PC-3 (cell line): ENCODE results near the gene TMEM196. TPM values are rescaled to one million over a fixed set of nuclear protein-coding genes. Genes with fewer than 3 reads are reported as not detected.

Source experiments
- ATAC-seq: fragments of 200-7000 bp; cut with Tn5 transposase; 2 replicates; pipeline ENCODE4 v1.9.1; 2020; ENCODE audit warnings: mild to moderate bottlenecking, moderate library complexity
- BruUV-seq: library from RNA; stranded (reverse); fragments of 400-500 nt; replicated peaks from 2 replicates; lab custom pipeline; 2021; lab: Mats Ljungman, UMichigan
- CTCF ChIA-PET: fragments of 300-600 bp; sonication (Branson Sonifier 250); formaldehyde crosslinking; loops from one replicate; lab custom pipeline; 2022; ENCODE audit warnings: antibody characterized with exemption; lab: Charles Lee
- POLR2A ChIA-PET: fragments of 300-600 bp; sonication (Branson Sonifier 250); formaldehyde crosslinking; loops from one replicate; lab custom pipeline; 2022; ENCODE audit warnings: antibody characterized with exemption; ENCODE audit not compliant: unreplicated experiment; lab: Charles Lee
- DNase-seq: peaks from one replicate; pipeline ENCODE4 v3.0.0-alpha.2; 2015
- H2AFZ ChIP-seq: fragments of 300-600 bp; sonication (generic); 2 replicates; pipeline ENCODE4 v1.6.0; 2016; ENCODE audit warnings: antibody characterized with exemption, low read length
- H3F3A ChIP-seq: fragments of 300-600 bp; sonication (generic); one replicate; pipeline ENCODE4 v1.6.0; 2017; ENCODE audit warnings: antibody characterized with exemption, low read length, control low read depth, mild to moderate bottlenecking; ENCODE audit not compliant: unreplicated experiment
- H3K27ac ChIP-seq: fragments of 300-600 bp; sonication (generic); 2 replicates; pipeline ENCODE4 v1.5.1; 2016; ENCODE audit warnings: mild to moderate bottlenecking, low read length
- H3K27me3 ChIP-seq: fragments of 300-600 bp; sonication (generic); 2 replicates; pipeline ENCODE4 v1.6.1; 2016; ENCODE audit warnings: low read length, mixed read lengths
- H3K36me3 ChIP-seq: fragments of 300-600 bp; sonication (generic); 2 replicates; pipeline ENCODE4 v1.6.1; 2016; ENCODE audit warnings: low read depth, mixed run types, low read length, mixed read lengths
- H3K4me1 ChIP-seq: fragments of 300-600 bp; sonication (generic); 2 replicates; pipeline ENCODE4 v1.5.1; 2016; ENCODE audit warnings: low read length; ENCODE audit not compliant: insufficient read depth
- H3K4me2 ChIP-seq: fragments of 300-600 bp; sonication (generic); 2 replicates; pipeline ENCODE4 v1.6.0; 2016; ENCODE audit warnings: low read length
- H3K4me3 ChIP-seq: fragments of 300-600 bp; sonication (generic); 2 replicates; pipeline ENCODE4 v1.5.1; 2016; ENCODE audit warnings: mild to moderate bottlenecking, low read length, mixed read lengths
- H3K79me2 ChIP-seq: fragments of 300-600 bp; sonication (generic); 2 replicates; pipeline ENCODE4 v1.6.1; 2017; ENCODE audit warnings: low read length, mixed read lengths
- H3K9ac ChIP-seq: fragments of 300-600 bp; sonication (generic); 2 replicates; pipeline ENCODE4 v1.6.0; 2016; ENCODE audit warnings: mild to moderate bottlenecking, low read length
- H3K9me2 ChIP-seq: fragments of 300-600 bp; sonication (generic); replicated peaks from 2 replicates; pipeline ENCODE4 v1.6.1; 2016; ENCODE audit warnings: mixed run types, low read length, mixed read lengths
- H3K9me3 ChIP-seq: fragments of 300-600 bp; sonication (generic); 2 replicates; pipeline ENCODE4 v1.6.1; 2016; ENCODE audit warnings: low read length, mixed read lengths
- H4K20me1 ChIP-seq: fragments of 300-600 bp; sonication (generic); 2 replicates; pipeline ENCODE4 v1.6.1; 2016; ENCODE audit warnings: low read length, mixed read lengths
- EZH2 ChIP-seq: fragments of 300-600 bp; sonication (generic); IDR thresholded peaks from one replicate; pipeline ENCODE4 v1.6.1; 2017; ENCODE audit warnings: antibody characterized with exemption, mild to moderate bottlenecking, low read length; ENCODE audit not compliant: unreplicated experiment
- EZH2phosphoT487 ChIP-seq: fragments of 300-600 bp; sonication (generic); IDR thresholded peaks from 2 replicates; pipeline ENCODE4 v1.6.1; 2018; ENCODE audit warnings: mild to moderate bottlenecking, antibody characterized with exemption, low read length, borderline replicate concordance
- intact Hi-C: fragments of 100-400 bp; cut with micrococcal nuclease; formaldehyde crosslinking; loops from 2 replicates; pipeline ENCODE4 v1.9.0; 2023
- total RNA-seq: library from RNA; depleted of rRNA; stranded (reverse); fragments of >200 nt; gene quantifications from 2 replicates; pipeline ENCODE4 v1.2.3, GENCODE V29; 2014
- TF ChIP-seq, protein P1 (sequence below): fragments of 300-600 bp; sonication (generic); conservative IDR thresholded peaks from 2 replicates; pipeline ENCODE4 v1.5.1; 2017; ENCODE audit warnings: antibody characterized with exemption, low read depth, mild to moderate bottlenecking, low read length

TMEM196 gene
- total RNA-seq, 1 experiment from 2014 or later, result not detected

DNA sequence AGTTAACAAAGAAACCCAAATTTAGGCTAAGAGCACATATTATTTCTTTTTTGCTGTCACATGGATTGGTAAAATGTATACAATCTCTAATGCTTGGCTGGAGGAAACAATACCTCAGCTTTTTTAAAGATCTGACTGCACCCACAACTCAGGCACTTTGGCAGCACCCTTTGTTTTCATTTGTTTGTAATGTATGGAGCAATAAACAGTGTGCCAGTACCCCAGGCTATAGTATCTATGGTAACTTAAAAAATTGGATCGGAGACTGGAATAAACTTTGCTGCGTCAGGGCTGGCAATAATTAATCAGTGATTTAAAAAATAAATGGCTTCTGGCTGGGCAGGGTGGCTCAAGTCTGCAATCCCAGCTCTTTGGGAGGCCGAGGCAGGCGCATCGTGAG is 91.8 kb downstream of the TMEM196 start:
- H3K27ac ChIP-seq, result no peak overlapping the region
- no peaks in the 10 kb centered on the region for H3K36me3 ChIP-seq
- H3K4me2 ChIP-seq, result no peak overlapping the region
- TF ChIP-seq, protein P1, sequence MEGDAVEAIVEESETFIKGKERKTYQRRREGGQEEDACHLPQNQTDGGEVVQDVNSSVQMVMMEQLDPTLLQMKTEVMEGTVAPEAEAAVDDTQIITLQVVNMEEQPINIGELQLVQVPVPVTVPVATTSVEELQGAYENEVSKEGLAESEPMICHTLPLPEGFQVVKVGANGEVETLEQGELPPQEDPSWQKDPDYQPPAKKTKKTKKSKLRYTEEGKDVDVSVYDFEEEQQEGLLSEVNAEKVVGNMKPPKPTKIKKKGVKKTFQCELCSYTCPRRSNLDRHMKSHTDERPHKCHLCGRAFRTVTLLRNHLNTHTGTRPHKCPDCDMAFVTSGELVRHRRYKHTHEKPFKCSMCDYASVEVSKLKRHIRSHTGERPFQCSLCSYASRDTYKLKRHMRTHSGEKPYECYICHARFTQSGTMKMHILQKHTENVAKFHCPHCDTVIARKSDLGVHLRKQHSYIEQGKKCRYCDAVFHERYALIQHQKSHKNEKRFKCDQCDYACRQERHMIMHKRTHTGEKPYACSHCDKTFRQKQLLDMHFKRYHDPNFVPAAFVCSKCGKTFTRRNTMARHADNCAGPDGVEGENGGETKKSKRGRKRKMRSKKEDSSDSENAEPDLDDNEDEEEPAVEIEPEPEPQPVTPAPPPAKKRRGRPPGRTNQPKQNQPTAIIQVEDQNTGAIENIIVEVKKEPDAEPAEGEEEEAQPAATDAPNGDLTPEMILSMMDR, result no peak
- TF ChIP-seq EZH2, result no peak
- no peak for TF ChIP-seq EZH2phosphoT487
- ATAC-seq (no peak), DNase-seq (no peak)
- CTCF ChIA-PET, result no interaction called here
- H3K27me3 ChIP-seq, result no peaks in the 10 kb centered on the region
- H3K79me2 ChIP-seq, result no peaks in the 10 kb centered on the region
- no peaks in the 10 kb centered on the region for H4K20me1 ChIP-seq
- H3K9ac ChIP-seq, result no peak overlapping the region
- H3K4me3 ChIP-seq, result no peak overlapping the region
- H3K4me1 ChIP-seq, result no peaks in the 10 kb centered on the region
- H3K9me2 ChIP-seq, result no peaks in the 10 kb centered on the region
- no peak overlapping the region for H2AFZ ChIP-seq
- no TSS peak for BruUV-seq
- POLR2A ChIA-PET, result no interaction called here
- intact Hi-C loops, result no loop called here
- H3K9me3 ChIP-seq, result no peaks in the 10 kb centered on the region
- no peaks in the 10 kb centered on the region for H3F3A ChIP-seq

DNA sequence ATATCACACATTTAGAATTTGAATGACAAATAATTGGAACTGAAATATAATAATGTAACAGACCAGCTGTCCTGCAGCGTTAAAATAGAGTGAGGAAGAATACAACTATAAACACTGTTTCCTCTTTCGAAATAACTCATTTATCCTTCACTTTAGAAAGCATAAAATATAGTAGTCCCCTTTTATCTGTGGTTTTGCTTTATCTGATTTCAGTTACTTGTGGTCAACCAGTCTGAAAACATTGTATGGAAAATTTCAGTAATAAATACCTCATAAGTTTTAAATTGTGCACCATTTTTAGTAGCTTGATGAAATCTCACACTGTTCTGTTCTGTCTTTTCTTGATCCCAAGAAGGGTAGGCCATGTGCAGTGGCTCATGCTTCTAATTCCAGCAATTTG is 96.2 kb downstream of the TMEM196 start:
- Histone ChIP-seq H3K9ac (no peak overlapping the region), H3K27me3 (0 out of 2 replicates have a peak, but pooled peaks cover 3% of the 10 kb centered on the region), H3K9me2 (no peaks in the 10 kb centered on the region), H3K27ac (no peak overlapping the region), H3K36me3 (no peaks in the 10 kb centered on the region), H2AFZ (no peak overlapping the region), H3K79me2 (no peaks in the 10 kb centered on the region), H3F3A (no peaks in the 10 kb centered on the region), H3K4me2 (no peak overlapping the region), H4K20me1 (no peaks in the 10 kb centered on the region), H3K9me3 (no peaks in the 10 kb centered on the region), H3K4me1 (no peaks in the 10 kb centered on the region), H3K4me3 (no peak overlapping the region)
- TF ChIP-seq, protein P1, result no peak
- TF ChIP-seq EZH2 (no peak), EZH2phosphoT487 (no peak)
- no TSS peak for BruUV-seq
- POLR2A ChIA-PET, result no interaction called here
- DNase-seq (no peak), ATAC-seq (no peak)
- intact Hi-C loops, result no loop called here
- CTCF ChIA-PET, result no interaction called here

DNA sequence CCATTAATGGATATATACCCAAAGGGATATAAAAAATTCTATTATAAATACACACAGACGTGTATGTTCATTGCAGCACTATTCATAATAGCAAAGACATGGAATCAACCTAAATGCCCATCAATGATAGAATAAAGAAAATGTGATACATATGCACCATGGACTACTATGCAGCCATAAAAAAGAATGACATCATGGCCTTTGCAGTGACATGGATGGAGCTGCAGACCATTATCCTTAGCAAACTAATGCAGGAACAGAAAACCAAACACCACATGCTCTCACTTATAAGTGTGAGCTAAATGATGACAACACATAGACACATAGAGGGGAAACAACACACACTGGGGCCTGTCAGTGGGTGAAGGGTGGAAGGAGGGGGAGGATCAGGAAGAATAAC is 97.6 kb downstream of the TMEM196 start:
- Histone ChIP-seq H4K20me1 (no peaks in the 10 kb centered on the region), H3K27ac (no peak overlapping the region), H3K27me3 (0 out of 2 replicates have a peak, but pooled peaks cover 3% of the 10 kb centered on the region), H3K4me1 (no peaks in the 10 kb centered on the region), H2AFZ (no peak overlapping the region), H3K36me3 (no peaks in the 10 kb centered on the region), H3K9me3 (no peaks in the 10 kb centered on the region), H3K4me3 (no peak overlapping the region), H3K79me2 (no peaks in the 10 kb centered on the region), H3K4me2 (no peak overlapping the region), H3F3A (no peaks in the 10 kb centered on the region), H3K9ac (no peak overlapping the region), H3K9me2 (no peaks in the 10 kb centered on the region)
- DNase-seq (no peak), ATAC-seq (no peak)
- ChIA-PET POLR2A (no interaction called here), CTCF (no interaction called here)
- TF ChIP-seq, protein P1, result no peak
- intact Hi-C loops, result no loop called here
- BruUV-seq, result no TSS peak
